ENCODE results near the gene GOLGA5.

Gene GOLGA5

GRCh38 chr14:92883066-92883465 is 89.0 kb downstream of the GOLGA5 start:
- no peaks in the 10 kb centered on the region for H4K20me1 ChIP-seq (ENCODE audit: insufficient read depth)
- no peaks in the 10 kb centered on the region for H3K4me1 ChIP-seq (ENCODE audit: low read depth, poor library complexity, severe bottlenecking)

DNA sequence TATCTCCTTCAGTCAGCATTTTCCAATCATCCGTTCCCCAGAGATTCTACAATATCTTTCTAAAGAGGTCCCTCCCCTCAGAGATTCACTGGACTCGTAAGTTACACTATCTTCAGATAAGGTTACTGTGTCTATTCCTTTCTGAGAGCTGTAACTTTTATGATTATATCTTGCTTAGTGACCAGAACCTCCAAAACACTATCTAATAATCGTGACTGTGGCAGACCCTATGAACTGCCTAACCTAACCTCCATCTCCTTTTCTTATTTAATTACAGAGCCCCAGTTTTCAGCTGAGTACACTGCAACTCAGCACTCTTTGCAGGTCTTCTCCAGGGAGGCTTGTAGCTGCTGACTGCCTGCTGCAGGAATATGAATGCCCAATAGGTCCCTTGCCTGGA is 90.3 kb downstream of the GOLGA5 start:
- H3K4me1 ChIP-seq (ENCODE audit: low read depth, poor library complexity, severe bottlenecking) = no peaks in the 10 kb centered on the region
- H3K9ac ChIP-seq = no peak overlapping the region
- H3K27ac ChIP-seq = no peak overlapping the region
- H3K4me3 ChIP-seq (IDR thresholded peaks at IDR 0.05; ENCODE audit: insufficient read depth, low read depth, low read length) = no peak overlapping the region
- H2AFZ ChIP-seq (ENCODE audit: low read depth) = no peak overlapping the region
- H4K20me1 ChIP-seq (ENCODE audit: insufficient read depth) = no peaks in the 10 kb centered on the region
- TF ChIP-seq, protein P1, sequence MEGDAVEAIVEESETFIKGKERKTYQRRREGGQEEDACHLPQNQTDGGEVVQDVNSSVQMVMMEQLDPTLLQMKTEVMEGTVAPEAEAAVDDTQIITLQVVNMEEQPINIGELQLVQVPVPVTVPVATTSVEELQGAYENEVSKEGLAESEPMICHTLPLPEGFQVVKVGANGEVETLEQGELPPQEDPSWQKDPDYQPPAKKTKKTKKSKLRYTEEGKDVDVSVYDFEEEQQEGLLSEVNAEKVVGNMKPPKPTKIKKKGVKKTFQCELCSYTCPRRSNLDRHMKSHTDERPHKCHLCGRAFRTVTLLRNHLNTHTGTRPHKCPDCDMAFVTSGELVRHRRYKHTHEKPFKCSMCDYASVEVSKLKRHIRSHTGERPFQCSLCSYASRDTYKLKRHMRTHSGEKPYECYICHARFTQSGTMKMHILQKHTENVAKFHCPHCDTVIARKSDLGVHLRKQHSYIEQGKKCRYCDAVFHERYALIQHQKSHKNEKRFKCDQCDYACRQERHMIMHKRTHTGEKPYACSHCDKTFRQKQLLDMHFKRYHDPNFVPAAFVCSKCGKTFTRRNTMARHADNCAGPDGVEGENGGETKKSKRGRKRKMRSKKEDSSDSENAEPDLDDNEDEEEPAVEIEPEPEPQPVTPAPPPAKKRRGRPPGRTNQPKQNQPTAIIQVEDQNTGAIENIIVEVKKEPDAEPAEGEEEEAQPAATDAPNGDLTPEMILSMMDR (conservative IDR thresholded peaks at IDR 0.05; ENCODE audit: low read depth, low read length) = no peak
- H3K79me2 ChIP-seq (ENCODE audit: insufficient read depth, low read depth) = no peaks in the 10 kb centered on the region
- H3K36me3 ChIP-seq (ENCODE audit: insufficient read depth) = no peaks in the 10 kb centered on the region
- no peaks in the 10 kb centered on the region for H3K27me3 ChIP-seq (ENCODE audit: insufficient read depth, low read depth)
- H3K4me2 ChIP-seq = no peak overlapping the region

More at GRCh38 chr14:92883066-92883465, 89.0 kb downstream of the GOLGA5 start:
- H3K27ac ChIP-seq = no peak overlapping the region
- no peaks in the 10 kb centered on the region for H3K79me2 ChIP-seq (ENCODE audit: insufficient read depth, low read depth)
- H2AFZ ChIP-seq (ENCODE audit: low read depth) = no peak overlapping the region
- H3K36me3 ChIP-seq (ENCODE audit: insufficient read depth) = no peaks in the 10 kb centered on the region
- no peak overlapping the region for H3K4me3 ChIP-seq (IDR thresholded peaks at IDR 0.05; ENCODE audit: insufficient read depth, low read depth, low read length)
- H3K27me3 ChIP-seq (ENCODE audit: insufficient read depth, low read depth) = no peaks in the 10 kb centered on the region
- H3K4me2 ChIP-seq = no peak overlapping the region
- TF ChIP-seq, protein P1 (conservative IDR thresholded peaks at IDR 0.05; ENCODE audit: low read depth, low read length) = no peak
- H3K9ac ChIP-seq = no peak overlapping the region

- no peaks in the 10 kb centered on the region for H3K4me1 ChIP-seq (ENCODE audit: low read depth, poor library complexity, severe bottlenecking)
- H3K79me2 ChIP-seq (ENCODE audit: insufficient read depth, low read depth) = no peaks in the 10 kb centered on the region
- H3K4me2 ChIP-seq = no peak overlapping the region
- H3K27me3 ChIP-seq (ENCODE audit: insufficient read depth, low read depth) = no peaks in the 10 kb centered on the region
- no peak overlapping the region for H2AFZ ChIP-seq (ENCODE audit: low read depth)
- H3K9ac ChIP-seq = no peak overlapping the region
- no peaks in the 10 kb centered on the region for H3K36me3 ChIP-seq (ENCODE audit: insufficient read depth)
- no peaks in the 10 kb centered on the region for H4K20me1 ChIP-seq (ENCODE audit: insufficient read depth)
- H3K27ac ChIP-seq = no peak overlapping the region
- TF ChIP-seq, protein P1 (conservative IDR thresholded peaks at IDR 0.05; ENCODE audit: low read depth, low read length) = no peak
- no peak overlapping the region for H3K4me3 ChIP-seq (IDR thresholded peaks at IDR 0.05; ENCODE audit: insufficient read depth, low read depth, low read length)
These were observed 91.4 kb downstream of the GOLGA5 start for GRCh38 chr14:92885279-92886061.

GRCh38 chr14:92886337-92886736 is 92.2 kb downstream of the GOLGA5 start:
- Histone ChIP-seq H2AFZ (ENCODE audit: low read depth) (no peak overlapping the region), H3K9ac (no peak overlapping the region), H3K27ac (no peak overlapping the region), H3K36me3 (ENCODE audit: insufficient read depth) (no peaks in the 10 kb centered on the region), H3K27me3 (ENCODE audit: insufficient read depth, low read depth) (no peaks in the 10 kb centered on the region), H4K20me1 (ENCODE audit: insufficient read depth) (no peaks in the 10 kb centered on the region), H3K4me3 (IDR thresholded peaks at IDR 0.05; ENCODE audit: insufficient read depth, low read depth, low read length) (no peak overlapping the region), H3K4me1 (ENCODE audit: low read depth, poor library complexity, severe bottlenecking) (no peaks in the 10 kb centered on the region), H3K4me2 (no peak overlapping the region), H3K79me2 (ENCODE audit: insufficient read depth, low read depth) (no peaks in the 10 kb centered on the region)
- TF ChIP-seq, protein P1 (conservative IDR thresholded peaks at IDR 0.05; ENCODE audit: low read depth, low read length) = no peak
